ENCODE results near the gene RXRA. TPM values are rescaled to one million over a fixed set of nuclear protein-coding genes. Genes with fewer than 3 reads are reported as not detected.

RXRA gene
- total and polyA plus RNA-seq, 10 of the 15 experiments (the other 5 are each of a cell fraction or from before 2014, with no cell fraction given) = 0.89 to 36.8 (median 11.1) TPM

GRCh38 chr9:134393582-134394280 is 67.5 kb downstream of the RXRA start:
- H2AFZ ChIP-seq (ENCODE audit: control insufficient read depth, low read depth, low read length) = no peak overlapping the region
- in situ Hi-C loops (cut with MboI) = no loop called here
- FAIRE-seq = no peak
- peaks cover under 1 to 2% of the 10 kb centered on the region in 2 experiments; a peak in 2 of 4 replicates for H3K36me3 ChIP-seq (ENCODE audit: control insufficient read depth in 2 of 2, insufficient read depth in 2 of 2, low read length in 1 of 2)
- intact Hi-C loops (cut with micrococcal nuclease; ENCODE audit: unreplicated experiment) = no loop called here
- H3K79me2 ChIP-seq (ENCODE audit: control insufficient read depth, insufficient read depth, low read length) = peaks cover 66% of the 10 kb centered on the region
- no TSS peak for BruUV-seq (replicated peaks)
- no peaks in the 10 kb centered on the region for H4K20me1 ChIP-seq (ENCODE audit: control insufficient read depth, insufficient read depth)
- WGBS (ENCODE audit: insufficient coverage, insufficient replicate concordance, low lambda C conversion rate, missing lambda C conversion rate) = 52% methylated on average over 7 of the region's 7 CpGs
- DNase-seq (ENCODE audit: low read depth, low spot score) = no peak
- H3K4me2 ChIP-seq (ENCODE audit: control insufficient read depth, insufficient read depth) = peak overlapping the region; percentile 98
- ChIA-PET POLR2A (interaction anchor here (0.8 to 8.8 kb wide), 3 partner anchors 11 to 449 kb away, joined by 3 to 88 read pairs (median 3); no protein-coding TSS in a partner anchor), CTCF (interaction anchor here (1.2 to 2.2 kb wide), 2 partner anchors 50 to 125 kb away, joined by 3 to 11 read pairs; no protein-coding TSS in a partner anchor), SMC1A (ENCODE audit: uncharacterized antibody, unreplicated experiment) (interaction anchor here (1.3 to 4.3 kb wide), 2 partner anchors 11 kb away, joined by 3 to 39 read pairs; no protein-coding TSS in a partner anchor), RAD21 (ENCODE audit: unreplicated experiment) (interaction anchor here (1.0 kb wide), 1 partner anchor 13 kb away, joined by 3 read pairs; no protein-coding TSS in a partner anchor)
- H3K4me3 ChIP-seq = peak overlapping the region; percentile 79
- peaks cover 2% of the 10 kb centered on the region; the same call in 1 of the 3 replicates for H3K9me3 ChIP-seq (replicated peaks; ENCODE audit: control insufficient read depth, insufficient read depth, low read length)
- H3K27ac ChIP-seq (ENCODE audit: control insufficient read depth, insufficient read depth) = peak overlapping the region; percentile 98
- no peaks in the 10 kb centered on the region for H3K27me3 ChIP-seq (replicated peaks in 1 of 2; ENCODE audit: control insufficient read depth in 2 of 2, insufficient read depth in 2 of 2, low read length in 1 of 2)
- H3K9ac ChIP-seq (ENCODE audit: control insufficient read depth, insufficient read depth, low read length) = peak overlapping the region; percentile 38; the same call in 1 of the 2 replicates
- TF ChIP-seq SPI1 (IDR thresholded peaks at IDR 0.05; ENCODE audit: borderline replicate concordance, insufficient read depth, low read depth, low read length) = peak; percentile 50; the same call in 1 of the 2 replicates
- peak; percentile 22; the same call in 1 of the 2 replicates for TF ChIP-seq IKZF1 (conservative IDR thresholded peaks at IDR 0.05)
- no peak for TF ChIP-seq ZSCAN29 (IDR thresholded peaks at IDR 0.05)
- TF ChIP-seq GATAD2B (conservative IDR thresholded peaks at IDR 0.05; ENCODE audit: low read depth) = 0 out of 2 replicates have a peak, but pooled peaks have one; percentile 33
- ATAC-seq = no peak
- H3K4me1 ChIP-seq (ENCODE audit: control insufficient read depth, insufficient read depth, low read length) = peaks cover 58% of the 10 kb centered on the region

Measured in GM12878 (cell line).